NCI-H524 treated with DMSO at 0.1 percent for 48 hours (cell line): ENCODE data around the gene AQP5.

ENCODE experiments used
- DNase-seq: peaks from one replicate; lab custom pipeline; 2025; lab: John Stamatoyannopoulos, UW

The AQP5 gene

DNA sequence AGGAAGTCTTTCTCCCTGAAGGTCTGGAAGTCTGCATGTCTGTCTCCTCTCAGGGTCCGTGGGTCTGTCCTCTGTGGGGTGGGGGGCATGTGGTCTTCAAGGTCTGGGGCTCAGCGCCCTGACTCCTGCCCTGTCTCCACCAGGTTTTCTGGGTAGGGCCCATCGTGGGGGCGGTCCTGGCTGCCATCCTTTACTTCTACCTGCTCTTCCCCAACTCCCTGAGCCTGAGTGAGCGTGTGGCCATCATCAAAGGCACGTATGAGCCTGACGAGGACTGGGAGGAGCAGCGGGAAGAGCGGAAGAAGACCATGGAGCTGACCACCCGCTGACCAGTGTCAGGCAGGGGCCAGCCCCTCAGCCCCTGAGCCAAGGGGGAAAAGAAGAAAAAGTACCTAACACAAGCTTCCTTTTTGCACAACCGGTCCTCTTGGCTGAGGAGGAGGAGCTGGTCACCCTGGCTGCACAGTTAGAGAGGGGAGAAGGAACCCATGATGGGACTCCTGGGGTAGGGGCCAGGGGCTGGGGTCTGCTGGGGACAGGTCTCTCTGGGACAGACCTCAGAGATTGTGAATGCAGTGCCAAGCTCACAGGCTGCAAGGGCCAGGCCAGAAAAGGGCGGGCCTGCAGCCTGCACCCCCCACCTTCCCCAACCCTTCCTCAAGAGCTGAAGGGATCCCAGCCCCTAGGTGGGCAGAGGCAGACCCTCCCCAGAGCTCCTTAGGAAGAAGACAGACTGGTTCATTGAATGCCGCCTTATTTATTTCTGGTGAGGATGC, 3.4 kb downstream of the AQP5 start:
- DNase-seq: no peak

DNA sequence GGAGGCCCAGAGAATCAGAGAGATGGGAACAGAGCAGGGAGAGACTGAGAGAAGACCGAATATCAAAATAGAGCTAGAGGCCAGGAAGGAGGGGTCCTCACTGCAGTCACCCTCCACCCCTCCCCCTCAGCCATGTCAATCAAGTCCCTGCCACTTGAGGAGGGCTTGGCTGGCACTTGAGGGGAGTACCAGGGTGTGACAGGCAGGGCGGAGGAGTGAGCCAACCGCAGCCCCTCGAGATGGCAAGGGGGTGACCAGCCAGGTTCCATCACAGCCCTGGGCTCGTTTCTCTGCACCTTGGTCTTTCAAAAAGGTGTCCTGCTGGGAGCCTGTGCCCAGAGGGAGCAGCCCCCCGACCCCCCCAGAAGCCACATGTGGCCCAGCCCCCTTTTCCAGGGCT, 4.2 kb downstream of the AQP5 start:
- DNase-seq: no peak

GRCh38 chr12:49966511-49967041, 4.9 kb downstream of the AQP5 start:
- no peak for DNase-seq

DNA sequence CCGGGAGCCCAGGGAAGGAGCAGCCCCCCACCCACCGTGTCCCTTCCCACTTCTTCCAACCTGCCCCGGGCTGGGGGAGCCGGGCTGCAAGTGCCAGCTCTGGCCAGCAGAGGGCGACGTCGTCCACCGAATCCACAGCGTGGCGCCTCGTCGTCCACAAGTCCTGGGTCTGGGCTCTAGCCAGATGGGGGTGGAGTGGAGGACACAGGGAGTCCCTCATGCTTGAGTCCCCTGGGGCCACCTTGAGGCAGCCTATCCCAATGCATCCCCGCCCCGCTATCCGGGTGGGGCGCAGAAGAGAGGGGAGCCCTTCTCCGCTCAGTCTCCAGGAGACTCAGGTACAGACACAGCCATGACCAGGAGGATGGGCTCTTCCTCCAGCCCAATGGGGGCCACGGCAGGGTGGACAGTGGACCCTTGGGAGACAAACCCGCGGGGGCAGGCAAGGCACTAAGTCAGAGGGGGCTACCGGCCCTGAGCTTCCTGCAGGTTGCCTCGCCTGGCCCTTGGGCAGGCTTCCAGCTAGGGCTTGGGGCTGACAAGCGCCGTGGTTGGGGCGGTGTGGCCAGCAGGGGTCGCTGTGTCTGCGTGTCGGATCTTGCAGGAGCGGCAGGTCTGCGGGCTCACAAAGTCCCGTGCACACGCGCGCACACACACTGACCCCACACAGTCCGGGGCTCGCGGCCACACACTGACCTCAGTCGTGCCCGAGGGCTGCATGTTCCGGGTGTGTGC, 5.5 kb downstream of the AQP5 start:
- peak; percentile 74 for DNase-seq

DNA sequence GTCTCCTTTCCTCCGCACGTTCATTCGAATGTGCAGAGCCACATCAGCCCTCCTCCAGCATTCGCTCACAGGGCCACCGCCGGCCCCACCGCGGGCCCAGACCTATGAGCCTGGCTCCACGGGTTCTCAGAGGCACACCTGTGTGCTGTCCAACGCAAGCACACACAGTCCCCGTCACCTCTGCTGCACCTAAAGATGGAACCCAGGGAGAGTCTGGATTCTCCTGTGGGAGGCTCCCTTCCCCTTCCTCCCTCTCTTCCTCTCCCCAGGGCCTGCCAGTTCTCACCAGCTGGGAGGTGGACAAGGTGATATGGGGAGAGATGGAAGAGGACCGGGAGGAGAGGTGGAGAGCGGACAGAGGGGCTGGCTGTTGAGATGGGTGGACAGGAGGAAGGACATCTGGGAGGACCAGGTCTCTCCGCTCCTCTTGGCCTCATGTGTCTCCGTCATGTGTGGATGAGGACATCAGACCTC, 6.1 kb downstream of the AQP5 start:
- no peak for DNase-seq

DNA sequence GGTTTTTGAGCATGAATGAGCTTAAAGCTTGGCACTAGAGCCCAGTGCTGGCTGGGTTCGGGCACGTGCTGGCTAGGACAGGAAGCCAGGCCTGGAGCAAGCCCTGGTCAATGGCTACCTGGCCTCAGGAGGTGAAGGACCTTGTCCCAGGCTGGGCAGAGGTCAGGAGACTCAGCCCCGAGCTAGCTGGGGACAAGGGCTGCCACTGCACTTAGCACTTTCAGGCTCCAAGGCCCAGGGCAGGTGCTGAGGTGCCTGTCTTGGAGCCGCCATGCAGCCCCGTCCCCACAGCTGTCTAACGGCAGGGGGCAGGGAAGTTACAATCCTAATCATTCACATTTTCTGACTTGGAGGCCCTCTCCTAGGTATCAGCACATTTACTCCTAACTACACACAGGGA, 6.8 kb downstream of the AQP5 start:
- DNase-seq: no peak

DNA sequence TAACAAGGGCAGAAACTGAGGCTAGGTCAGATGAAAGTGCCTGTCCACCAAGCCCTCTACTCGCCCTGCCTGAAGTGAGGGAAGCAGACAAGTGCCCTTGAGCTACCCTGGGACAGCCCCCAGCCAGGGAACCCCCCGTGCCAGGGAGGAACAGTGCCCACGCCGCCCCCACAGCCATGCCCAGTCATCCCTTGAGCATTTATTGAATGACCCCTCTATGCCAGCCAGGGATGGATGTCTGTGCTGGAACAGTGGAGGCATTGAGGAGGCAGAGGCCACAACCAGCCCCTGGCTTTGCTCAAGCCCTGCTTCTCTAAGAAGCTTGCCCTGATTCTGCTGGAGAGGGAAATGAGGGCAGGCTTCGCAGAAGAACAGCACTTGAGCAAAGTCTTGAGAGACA, 7.4 kb downstream of the AQP5 start:
- no peak for DNase-seq

DNA sequence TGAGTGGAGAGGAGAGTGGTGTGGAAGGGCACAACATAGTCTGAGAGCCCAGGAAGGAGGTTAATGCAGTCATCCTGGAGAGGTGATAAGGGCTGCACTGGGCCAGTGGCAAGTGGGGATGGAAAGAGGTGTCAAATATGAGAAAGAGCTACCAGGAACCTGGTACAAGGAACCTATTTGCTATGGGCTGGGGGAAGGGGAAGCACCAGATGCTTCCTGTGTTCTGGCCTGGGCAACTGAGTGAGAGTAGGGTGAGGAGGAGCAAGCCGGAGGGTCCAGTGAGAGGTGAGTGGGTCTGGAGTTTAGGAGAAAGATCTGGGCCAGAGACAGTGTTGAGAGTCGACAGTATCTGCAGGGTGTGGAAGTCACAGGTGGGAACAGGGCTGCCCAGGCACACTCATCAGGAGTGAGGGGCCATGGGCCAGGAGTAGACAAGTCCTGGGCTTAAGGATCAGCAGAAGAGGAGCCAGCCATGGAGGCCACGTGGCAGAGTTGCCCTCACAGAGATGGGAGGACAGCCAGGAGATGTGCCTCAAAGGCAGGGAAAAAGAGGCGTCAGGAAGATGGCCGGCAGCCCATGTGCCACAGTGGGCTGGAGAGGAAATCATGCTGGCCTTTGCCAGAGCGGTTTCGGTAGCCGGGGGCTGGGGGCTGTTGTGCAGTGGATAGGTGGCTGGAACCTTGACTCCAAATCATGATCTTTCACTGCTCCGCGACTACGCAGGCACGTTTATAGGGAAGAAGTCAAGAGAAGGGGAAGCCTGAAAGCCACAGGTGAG, 8.2 kb downstream of the AQP5 start:
- DNase-seq: no peak

DNA sequence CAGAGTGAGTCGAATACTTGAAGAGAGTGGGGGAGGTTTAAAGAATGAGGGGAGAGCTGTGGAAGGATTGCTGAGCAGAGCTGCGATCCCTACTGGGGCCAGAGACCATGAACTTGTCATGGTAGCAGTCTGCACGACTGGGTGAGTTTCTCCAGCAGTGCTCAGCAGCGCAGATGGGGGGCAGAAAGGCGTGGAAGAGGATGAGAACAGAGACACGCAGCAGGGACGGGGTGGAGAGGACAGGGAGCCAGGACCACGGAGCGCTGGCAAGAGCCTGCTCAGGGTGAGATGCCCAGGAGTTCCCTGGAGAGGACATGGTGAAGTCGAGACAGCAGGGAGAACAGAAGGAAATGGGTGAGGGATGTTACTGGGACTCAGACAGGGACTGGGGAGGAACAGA, 9.0 kb downstream of the AQP5 start:
- DNase-seq: no peak

GRCh38 chr12:49971141-49971540, 9.5 kb downstream of the AQP5 start:
- DNase-seq: no peak

DNA sequence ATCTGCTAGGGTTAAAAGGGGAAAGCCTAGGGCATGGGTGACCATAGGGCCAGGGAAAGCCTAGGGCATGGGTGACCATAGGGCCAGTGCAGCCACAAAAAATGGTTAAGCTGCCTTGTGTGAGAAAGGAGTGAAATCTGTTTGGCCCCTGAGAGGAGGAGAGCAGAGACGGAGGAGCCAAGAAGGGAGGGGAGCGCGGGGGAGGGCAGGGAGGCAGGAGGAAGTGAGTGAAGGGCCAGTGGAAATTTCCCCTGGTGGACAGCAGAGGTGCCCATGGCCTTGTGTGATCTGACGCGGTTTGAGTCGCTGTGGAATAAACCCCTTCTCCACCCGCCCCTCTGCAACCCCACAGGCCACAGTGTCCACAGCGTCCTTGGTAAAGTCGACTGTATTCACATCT, 10.5 kb downstream of the AQP5 start:
- DNase-seq: no peak

DNA sequence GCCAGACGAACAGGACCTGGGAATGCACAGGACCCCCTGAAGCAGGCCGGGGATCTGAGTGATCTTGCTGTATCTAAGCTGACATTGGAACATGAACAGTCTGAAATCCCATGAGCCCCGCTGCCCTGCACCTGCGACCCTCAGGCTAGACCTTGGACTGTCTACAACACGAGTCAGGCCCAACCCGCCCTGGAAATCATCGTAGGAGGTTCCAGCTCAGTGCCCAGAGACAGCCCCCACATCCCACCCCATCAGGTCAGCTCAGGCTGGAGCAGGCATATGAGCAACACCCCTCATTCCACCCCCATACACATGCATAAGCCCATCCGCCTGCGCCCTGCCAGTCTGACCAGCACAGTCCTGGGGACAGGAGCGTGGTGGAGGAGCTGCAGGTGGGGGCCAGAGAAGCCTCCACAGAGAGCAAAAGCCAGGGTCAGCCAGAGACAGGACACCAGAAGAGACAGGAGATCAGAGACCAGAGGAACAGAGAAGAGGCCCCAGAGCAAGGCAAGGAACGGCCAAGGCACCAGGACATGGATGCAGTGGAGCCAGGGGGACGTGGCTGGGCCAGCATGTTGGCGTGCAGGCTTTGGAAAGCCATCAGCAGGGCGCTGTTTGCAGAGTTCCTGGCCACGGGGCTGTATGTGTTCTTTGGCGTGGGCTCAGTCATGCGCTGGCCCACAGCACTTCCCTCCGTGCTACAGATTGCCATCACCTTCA, 11.1 kb downstream of the AQP5 start, which contains the start of gene AQP6:
TSS of gene AQP6 (plus strand) at position 307 of the 720 bp plus-strand sequence. CDS start at position 534, 227 bp downstream.
- DNase-seq: no peak

DNA sequence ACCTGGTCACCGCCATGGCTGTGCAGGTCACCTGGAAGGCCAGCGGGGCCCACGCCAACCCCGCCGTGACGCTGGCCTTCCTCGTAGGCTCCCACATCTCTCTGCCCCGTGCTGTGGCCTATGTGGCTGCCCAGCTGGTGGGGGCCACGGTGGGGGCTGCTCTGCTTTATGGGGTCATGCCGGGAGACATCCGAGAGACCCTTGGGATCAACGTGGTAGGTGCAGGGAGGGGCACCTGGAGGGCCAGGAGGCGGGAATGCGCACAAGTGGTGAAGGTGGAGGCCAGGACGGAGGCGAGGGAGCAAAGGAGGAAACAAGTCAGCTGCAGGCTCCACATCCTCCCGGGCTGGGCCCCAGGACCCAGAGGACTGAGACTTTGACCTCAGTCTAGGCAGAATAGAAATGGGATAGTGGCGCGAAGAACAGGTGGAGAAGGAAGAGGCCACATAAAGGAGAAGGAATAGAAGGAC, 11.7 kb downstream of the AQP5 start:
- no peak for DNase-seq

DNA sequence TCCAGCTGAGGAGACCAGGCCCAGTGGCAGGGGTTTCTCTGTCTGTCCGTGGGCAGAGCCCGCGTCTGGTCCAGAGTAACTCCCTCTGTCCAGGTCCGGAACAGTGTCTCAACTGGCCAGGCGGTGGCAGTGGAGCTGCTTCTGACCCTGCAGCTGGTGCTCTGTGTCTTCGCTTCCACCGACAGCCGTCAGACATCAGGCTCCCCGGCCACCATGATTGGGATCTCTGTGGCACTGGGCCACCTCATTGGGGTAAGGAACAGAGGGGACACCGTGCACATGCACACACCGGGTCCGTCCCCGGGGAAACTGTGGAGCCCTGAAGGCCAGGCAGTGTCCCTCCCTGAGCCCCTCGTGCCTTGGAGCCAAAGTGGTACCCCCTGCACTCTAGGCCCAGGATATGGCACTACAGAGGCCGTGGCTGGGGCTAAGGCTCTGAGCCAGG, 12.6 kb downstream of the AQP5 start:
- DNase-seq: no peak

GRCh38 chr12:49974677-49975317, 13.1 kb downstream of the AQP5 start:
- no peak for DNase-seq

- no peak for DNase-seq
These were observed 13.7 kb downstream of the AQP5 start for GRCh38 chr12:49975318-49975761.

DNA sequence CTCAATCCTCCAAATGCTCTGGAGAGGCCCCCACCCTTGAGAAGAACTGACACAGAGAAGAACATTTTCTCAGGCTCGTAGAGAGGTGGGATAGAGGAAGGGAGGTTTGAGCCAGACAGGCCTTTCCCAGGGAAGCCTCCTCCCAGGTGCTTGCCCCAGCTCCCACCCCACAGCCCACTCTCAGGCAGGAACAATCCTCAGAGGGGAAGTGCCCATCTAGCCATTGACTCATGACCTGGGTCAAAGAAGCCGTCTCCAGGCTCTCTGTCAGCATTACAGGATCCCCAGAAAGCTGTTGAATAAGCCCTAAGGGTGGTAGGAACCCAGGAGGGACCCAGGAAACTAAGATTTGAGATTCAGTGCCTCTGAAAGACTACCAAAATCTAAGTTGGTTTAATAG, 14.9 kb downstream of the AQP5 start:
- no peak for DNase-seq

- DNase-seq: no peak
These were observed 16.5 kb downstream of the AQP5 start for GRCh38 chr12:49978125-49978524.

- peak; percentile 90 for DNase-seq
These were observed 17.4 kb downstream of the AQP5 start for GRCh38 chr12:49979016-49979586.

DNA sequence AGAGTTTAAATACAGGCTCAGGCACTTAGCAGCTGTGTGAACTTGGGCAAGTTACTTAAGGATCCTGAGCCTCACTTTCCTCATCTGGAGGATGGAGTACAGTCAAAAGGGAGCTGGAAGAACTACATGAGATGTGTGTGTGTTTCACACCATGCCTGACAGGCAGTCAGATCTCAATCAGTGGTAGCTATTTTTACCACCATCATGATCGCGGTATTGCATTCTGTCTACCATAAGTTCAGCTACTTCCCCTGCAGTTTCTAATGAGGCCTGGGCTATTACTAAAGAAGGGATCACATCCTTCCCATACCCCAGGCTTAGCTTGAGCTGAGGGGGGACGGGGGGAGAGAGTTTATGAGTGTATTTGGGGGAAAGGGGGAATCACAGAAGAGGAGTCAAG, 18.1 kb downstream of the AQP5 start:
- no peak for DNase-seq
